Ramos (cell line): ENCODE measurements around the gene OSCP1.

Experiments
- in situ Hi-C: fragments of 300-500 bp; cut with MboI; formaldehyde crosslinking; loops from one replicate; pipeline ENCODE4 v1.14.3; 2022; ENCODE audit warnings: low sequenced_read_pairs; ENCODE audit not compliant: unreplicated experiment

Gene OSCP1

GRCh38 chr1:36450919-36451305 lies 661 bp upstream of the OSCP1 start:
- in situ Hi-C loops = no loop called here

DNA sequence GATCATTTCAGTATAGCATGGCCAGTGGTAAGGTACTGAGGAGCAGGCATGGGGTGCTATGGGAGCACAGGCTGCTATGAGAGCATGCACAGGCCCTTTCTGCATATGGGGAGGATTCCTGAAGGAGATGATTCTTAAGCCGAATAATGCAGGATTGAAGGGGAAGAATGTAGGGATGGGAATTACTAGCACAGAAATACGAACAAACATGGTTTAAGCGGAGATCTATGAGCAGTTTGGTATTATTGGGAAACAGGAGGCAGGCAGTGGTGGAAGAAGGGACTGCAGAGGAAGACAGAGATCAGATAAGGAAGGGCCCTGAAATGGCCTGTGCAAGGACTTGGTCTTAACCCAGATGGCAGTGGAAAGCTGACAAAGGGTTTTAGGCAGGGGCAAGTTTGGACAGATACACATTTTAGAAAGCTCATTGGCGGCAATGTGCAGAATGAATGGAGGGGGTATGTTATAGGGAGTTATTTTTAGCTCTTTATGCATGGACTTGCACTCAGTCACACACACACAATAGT lies 1.7 kb downstream of the OSCP1 start:
- in situ Hi-C loops = no loop called here

DNA sequence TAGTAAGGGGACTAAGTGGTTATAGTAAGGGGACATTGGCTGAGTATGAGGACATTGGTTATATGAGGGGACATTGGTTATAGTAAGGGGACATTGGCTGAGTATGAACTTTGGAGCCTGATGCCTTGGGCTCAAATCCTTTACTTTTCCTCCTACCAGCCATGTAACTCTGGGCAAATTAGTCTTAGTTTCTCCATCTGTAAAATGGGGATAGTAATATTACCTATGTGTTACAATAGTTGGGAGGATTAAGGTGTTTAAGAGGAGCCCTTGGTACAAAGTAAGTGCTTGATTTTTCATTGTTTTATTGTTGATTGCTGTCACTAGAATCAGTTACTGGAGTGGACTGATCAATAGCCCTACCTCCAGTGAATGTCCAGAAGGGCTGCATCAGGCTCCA lies 2.8 kb downstream of the OSCP1 start:
- in situ Hi-C loops = no loop called here

DNA sequence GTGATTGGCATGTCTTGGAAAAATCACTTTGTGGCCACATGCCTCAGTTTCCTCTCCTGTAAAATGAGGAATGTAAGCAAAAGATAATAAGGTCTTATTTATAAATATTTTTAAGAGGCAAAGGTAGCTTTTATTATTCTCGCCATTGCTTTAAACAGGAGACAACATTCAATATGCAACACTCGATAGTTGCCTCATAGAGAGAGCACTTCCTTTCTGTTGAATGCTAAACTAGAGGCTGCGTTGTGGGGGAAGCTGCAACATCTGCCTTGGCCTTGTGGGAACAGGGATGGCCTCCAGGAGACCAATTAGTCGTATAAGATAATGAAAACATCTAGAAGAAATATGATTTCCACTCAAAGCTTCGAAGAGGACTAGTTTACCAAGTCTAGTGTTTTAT lies 3.5 kb downstream of the OSCP1 start:
- in situ Hi-C loops = no loop called here

DNA sequence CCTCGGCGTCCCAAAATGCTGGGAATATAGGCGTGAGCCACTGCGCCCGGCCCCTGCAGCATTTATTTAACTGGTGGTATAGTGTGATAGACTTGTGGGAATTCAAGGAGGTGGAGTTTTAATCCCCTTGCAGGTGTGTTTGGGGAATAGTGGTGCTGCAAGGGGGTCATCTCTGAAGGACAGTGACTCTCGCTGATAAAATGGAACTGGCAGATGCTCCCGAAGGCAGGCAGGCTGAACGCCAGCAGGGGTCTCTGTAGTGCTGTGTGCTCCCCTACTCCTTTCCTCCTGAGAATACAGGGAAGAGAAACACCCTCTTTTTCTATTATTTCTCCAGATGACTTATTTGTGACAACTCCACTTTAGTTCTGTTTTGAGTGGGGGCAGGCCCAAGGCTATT lies 4.0 kb downstream of the OSCP1 start:
- in situ Hi-C loops = no loop called here

- in situ Hi-C loops = no loop called here
Measured at GRCh38 chr1:36443297-36443696, 7.0 kb downstream of the OSCP1 start.

DNA sequence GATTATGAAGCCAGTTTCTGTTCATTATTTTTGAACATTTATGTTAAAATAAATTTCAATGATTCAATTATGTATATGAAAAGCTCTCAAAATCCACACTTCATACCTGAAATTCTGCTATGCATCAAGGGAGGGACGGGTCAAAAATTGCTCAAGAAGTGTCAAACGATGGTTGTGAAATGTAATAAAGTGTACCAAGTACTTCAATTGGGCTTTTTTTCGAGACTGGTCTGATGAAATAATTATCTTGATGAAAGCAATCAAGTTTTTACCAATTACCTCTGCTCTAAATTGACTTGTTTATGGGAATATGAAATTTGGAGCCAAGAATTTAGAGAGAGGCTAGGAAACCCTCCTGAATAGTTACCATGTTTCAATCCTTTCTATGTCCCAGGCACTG lies 7.9 kb downstream of the OSCP1 start:
- in situ Hi-C loops = no loop called here

DNA sequence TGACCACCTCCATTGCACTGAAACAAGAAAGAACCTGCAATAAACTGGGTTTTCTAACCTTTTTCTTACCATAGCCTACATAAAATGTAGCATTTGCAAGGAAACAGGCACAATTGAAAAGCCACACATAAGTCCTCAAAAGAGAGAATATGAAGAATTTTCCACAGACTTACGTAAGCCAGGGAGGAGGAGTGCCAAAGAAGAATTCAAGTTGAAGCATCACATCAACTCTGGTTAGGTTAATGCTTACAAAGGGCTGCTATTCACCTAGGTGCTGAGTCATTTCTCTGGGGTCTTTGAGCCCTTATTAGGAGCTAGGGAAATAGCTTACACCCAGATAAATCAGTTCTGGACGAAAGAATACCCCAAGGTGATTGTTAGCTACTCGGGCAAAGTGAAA lies 9.6 kb downstream of the OSCP1 start:
- in situ Hi-C loops = no loop called here

DNA sequence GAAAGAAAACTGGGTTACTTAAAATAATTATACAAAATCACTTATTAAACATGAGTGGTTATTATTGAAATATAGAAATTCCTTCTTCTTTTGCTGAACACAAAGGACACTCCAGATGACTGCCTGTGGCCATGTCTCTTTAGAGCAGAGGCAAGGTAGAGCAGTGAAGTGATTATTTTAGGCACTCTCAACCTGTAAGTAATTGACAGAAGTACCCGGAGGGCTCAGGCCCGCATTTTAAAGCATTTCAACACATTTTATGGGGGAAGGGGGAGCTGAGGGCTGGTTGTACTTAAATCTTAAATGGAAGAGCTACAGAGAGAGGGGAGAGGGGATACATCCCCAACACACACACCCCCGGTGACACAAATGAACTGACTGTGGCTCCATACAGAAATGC lies 10.2 kb downstream of the OSCP1 start:
- in situ Hi-C loops = no loop called here

DNA sequence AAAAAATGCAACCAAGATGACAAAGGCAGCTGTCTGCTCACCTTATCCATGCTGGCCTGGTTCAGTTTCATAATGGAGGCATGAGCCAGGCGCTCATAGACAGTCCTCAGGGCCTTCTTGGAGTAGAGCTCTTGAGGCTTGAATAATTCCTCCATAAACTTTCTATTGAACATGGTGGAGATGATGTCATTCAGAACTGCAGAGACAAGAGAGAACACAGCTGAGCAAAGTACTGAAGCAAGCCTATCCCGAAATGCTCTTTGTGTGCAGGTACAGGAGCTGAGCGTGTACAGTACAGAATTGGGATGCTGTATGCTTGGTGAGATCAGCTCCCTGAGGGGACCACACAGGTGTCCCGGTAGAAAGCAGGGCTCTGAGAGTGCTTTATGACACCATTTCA lies 11.5 kb downstream of the OSCP1 start:
- in situ Hi-C loops = no loop called here

GRCh38 chr1:36436821-36437220 lies 13.4 kb downstream of the OSCP1 start:
- in situ Hi-C loops = no loop called here

GRCh38 chr1:36433102-36433501 lies 17.1 kb downstream of the OSCP1 start:
- in situ Hi-C loops = no loop called here

DNA sequence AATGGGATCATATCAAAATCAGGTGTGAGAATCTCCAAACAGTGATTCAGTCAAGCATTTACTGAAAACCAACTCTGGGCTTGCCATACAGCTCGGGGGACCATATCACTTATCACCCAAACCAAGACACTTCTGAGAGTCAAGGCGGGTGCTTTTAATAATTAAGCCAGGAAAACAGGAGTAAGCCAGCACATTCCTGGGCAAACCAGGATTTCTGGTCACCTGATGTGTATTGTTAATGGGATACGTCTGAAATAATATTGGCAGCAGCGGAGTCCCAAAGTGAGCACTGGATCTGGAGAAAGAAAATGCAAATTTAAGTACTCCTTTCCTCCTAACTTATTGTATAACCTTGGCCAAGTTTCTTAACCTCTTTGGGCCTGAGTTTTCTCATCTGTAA lies 17.6 kb downstream of the OSCP1 start:
- in situ Hi-C loops = no loop called here

GRCh38 chr1:36425791-36426190 lies 24.5 kb downstream of the OSCP1 start:
- in situ Hi-C loops = loop anchor here (10.0 kb wide), 1 partner anchor 321 kb away; no protein-coding TSS in a partner anchor

GRCh38 chr1:36421649-36422048 lies 28.6 kb downstream of the OSCP1 start:
- in situ Hi-C loops = loop anchor here (10.0 kb wide), 1 partner anchor 317 kb away; no protein-coding TSS in a partner anchor

GRCh38 chr1:36420836-36421317 lies 29.4 kb downstream of the OSCP1 start:
- in situ Hi-C loops = loop anchor here (10.0 kb wide), 1 partner anchor 316 kb away; no protein-coding TSS in a partner anchor

DNA sequence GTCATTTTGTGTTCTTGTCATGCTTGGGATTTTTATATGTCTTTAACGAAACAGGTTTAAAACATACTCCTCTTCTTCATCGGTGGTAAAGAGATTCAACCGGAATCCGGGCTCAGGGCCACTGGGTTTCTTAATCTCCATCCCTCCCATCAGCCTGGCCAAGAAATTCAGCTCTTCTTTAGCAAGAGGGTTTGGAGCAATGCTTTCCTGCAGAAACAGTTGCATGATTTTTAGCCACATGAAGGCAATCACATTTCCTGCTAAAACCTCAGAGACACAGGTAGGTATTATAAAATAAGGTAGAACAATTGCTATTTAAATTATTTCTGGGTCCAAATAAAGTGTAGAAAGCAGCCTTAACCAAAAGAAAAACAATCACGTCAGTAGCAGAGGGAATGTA lies 29.8 kb downstream of the OSCP1 start:
- in situ Hi-C loops = loop anchor here (10.0 kb wide), 1 partner anchor 316 kb away; no protein-coding TSS in a partner anchor

DNA sequence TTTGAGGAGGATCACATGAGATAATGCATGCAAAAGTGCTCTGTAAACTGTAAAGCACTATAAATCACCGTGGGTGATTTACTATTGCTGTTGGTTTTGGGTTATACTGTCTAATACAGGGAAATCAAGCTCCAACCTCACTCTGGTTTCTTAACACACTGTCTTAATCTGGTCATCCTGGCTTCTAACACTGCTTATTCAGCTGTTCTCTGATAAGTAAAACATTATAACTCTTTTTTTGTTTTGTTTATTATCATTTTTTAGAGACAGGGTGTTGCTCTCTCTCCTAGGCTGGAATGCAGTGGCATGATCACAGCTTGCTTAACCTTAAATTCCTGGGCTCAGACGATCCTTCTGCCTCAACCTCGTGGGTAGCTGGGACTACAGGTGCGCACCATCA lies 30.7 kb downstream of the OSCP1 start:
- in situ Hi-C loops = loop anchor here (5.0 kb wide), 1 partner anchor 72 kb away; no protein-coding TSS in a partner anchor

DNA sequence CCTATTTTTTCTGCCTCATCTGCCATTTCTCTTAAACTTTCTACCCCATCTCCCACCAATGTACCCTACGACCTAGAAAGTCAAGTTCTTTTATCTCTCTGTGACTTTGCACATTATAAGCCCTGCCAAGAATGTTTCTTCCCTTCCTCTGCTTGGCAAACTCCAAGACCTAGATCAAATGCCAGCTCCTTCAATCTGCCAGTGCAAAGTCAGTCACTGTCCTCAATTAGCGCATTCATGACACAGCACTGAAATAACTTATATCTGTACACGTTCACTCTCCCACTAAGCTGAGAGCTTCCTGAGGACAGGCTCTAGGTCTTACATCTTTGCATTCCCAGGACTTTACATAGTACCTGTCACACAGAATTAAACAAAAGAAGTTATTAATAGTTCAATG lies 31.1 kb downstream of the OSCP1 start:
- in situ Hi-C loops = loop anchor here (5.0 kb wide), 1 partner anchor 72 kb away; no protein-coding TSS in a partner anchor

DNA sequence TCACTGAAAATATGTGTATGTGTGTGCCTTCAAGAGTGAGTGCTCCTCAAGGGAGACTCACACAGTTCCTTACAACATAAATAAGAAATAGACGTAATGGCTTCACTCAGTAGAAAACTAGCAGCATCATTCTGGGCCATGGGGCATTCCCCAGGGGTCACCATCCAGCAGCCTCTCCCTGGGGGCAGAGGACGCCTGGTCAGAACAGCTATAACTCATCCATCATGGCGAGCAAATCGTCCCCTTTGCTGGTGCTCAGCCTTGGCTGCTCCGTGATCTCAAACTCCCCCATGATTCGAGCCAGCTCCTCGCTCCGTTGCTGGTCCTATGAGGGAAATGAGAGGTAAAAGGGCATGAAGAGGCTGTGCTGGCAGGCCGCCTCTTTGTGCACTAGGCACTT lies 32.3 kb downstream of the OSCP1 start:
- in situ Hi-C loops = loop anchor here (5.0 kb wide), 1 partner anchor 71 kb away; no protein-coding TSS in a partner anchor

- in situ Hi-C loops = loop anchor here (5.0 kb wide), 1 partner anchor 68 kb away; no protein-coding TSS in a partner anchor
Measured at GRCh38 chr1:36415661-36416326, 34.5 kb downstream of the OSCP1 start.

DNA sequence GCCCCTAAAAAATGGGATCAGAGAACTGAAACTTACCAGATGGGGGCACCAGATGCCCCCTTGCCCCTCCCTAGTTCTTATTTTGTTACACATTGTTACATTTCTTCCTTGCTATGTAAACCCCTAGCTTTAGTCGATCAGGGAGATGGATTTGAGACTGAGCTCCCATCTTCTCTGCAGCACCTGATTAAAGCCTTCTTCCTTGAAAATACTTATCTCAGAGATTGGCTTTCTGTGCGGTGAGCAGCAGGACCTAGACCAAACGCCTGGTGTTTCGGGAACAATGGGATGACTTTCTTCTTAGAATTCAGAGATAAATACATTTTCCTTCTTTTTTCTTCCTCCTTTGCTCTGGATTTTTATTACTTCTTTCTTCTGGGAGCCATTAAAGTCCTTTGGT lies 35.9 kb downstream of the OSCP1 start:
- in situ Hi-C loops = no loop called here
